HG02759 (cell line): ENCODE data around the gene GABRR2.

Experiments used
- ATAC-seq: cut with Tn5 transposase; IDR thresholded peaks from one replicate; pipeline ENCODE4 v1.9.1; 2021; ENCODE audit warnings: mild to moderate bottlenecking, moderate library complexity; ENCODE audit not compliant: unreplicated experiment

The GABRR2 gene

DNA sequence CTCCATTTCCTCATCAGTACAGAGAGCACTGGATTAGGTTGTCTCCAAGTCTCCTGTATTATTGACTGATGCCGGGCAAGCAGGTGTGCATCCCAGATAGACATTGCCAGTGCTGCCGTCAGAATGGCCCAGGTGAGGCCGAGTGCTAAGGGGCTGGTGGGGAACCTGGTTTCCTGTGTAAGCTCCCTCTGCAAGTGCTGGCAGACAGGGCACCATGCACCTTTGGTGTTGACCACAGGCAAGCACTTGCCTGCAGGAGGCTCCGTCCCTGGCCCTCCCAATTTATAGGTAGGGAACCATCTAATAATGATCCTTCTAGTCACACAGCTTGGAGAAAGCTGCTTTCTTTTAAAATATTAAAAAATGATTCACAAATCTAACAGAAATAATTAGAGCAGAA lies 98.7 kb downstream of the GABRR2 start:
- ATAC-seq, result no peak

DNA sequence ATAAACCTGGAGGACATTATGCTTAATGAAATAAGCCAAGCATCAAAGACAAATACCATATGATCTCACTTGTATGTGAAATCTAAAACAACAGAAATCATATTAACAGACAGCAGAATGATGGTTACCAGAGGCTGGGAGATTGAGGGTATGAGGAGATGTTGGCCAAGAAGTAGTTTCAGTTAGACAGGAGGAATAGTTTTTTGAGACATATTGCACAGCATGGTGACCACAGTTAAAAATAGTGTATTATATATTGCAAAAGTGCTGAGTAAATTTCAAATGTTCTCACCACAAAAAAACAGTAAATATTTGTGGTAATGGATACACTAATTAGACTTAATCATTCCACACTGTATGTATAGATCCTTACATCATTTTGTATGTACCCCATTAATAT lies 99.7 kb downstream of the GABRR2 start:
- ATAC-seq, result no peak

DNA sequence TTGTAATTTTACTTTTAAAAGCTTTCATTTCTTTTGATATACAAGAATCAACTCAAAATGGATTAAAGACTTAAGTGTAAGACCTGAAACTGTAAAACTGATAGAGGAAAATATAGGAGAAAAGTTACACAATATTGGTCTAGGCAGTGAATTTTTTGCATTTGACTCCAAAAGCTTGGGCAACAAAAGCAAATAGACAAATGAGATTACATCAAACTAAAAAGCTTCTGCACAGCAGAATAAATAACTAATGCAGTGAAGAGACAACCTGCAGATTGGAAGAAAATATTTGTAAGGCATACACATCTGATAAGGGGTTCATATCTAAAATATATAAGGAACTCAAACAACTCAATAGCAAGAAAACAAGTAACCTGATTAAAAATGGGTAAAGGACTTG lies 100.9 kb downstream of the GABRR2 start:
- no peak for ATAC-seq

DNA sequence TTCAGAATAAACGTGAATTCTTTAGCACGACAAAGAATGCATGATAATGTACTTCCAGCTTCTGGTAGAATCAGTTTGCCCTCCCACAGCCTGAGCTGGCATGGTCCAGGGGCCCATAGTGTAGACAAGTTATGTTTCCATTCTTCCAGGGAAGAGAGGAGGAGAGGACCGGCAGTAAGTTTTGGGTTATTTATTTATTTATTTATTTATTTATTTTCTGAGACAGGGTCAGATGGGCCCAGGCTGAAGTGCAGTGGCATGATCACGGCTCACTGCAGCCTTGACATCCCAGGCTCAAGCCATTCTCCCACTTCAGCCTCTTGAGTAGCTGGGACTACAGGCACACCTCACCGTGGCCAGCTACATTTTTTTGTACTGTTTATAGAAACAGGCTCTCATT lies 102.6 kb downstream of the GABRR2 start:
- no peak for ATAC-seq

DNA sequence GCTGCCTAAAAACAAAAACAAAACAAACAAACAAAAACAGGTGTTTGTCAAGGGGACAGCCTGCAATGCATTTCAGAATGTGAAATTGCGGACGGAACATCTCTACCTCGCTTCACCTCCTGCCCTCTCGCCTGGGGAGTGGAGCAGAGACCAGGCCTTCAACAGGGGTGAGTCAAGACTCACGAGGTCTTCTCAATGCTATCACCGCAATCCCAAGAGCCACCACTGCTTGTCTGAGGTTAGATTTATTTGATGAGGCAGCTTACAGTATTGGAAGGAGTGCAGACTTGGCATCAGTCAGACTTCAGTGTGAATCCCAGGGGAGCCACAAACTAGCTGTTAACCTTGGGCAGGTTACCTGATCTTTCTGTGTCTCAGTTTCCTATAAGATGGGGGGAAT lies 105.6 kb downstream of the GABRR2 start:
- no peak for ATAC-seq

DNA sequence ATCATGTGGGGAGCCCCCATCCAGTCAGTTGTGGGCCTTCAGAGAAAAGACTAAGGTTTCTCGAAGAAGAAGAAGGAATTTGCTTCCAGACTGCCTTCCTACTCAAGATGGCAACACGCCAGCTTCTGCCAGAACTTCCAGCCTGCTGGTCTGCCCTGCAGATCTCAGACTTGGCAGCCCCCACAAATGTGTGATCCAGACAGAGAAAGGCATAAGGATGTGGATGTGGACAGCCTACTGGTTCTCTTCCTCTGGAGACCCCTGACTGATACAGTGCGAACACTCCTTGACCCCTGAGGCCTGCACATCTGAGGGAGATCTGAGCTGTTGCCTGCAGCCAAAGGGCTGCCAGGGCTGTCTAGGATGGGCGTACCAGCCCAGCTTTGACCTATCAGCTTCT lies 106.5 kb downstream of the GABRR2 start:
- no peak for ATAC-seq
